HG03066 (cell line): ENCODE data around the gene ORAI1.

ENCODE experiments used
- ATAC-seq: cut with Tn5 transposase; IDR thresholded peaks from one replicate; pipeline ENCODE4 v1.9.1; 2021; ENCODE audit warnings: low read depth; ENCODE audit not compliant: unreplicated experiment

ORAI1 gene

GRCh38 chr12:121688966-121689365, 62.6 kb downstream of the ORAI1 start:
- no peak for ATAC-seq

GRCh38 chr12:121689430-121689829, 63.1 kb downstream of the ORAI1 start:
- ATAC-seq: no peak
